ENCODE results near the gene FIS1.

- TF ChIP-seq, protein P1, sequence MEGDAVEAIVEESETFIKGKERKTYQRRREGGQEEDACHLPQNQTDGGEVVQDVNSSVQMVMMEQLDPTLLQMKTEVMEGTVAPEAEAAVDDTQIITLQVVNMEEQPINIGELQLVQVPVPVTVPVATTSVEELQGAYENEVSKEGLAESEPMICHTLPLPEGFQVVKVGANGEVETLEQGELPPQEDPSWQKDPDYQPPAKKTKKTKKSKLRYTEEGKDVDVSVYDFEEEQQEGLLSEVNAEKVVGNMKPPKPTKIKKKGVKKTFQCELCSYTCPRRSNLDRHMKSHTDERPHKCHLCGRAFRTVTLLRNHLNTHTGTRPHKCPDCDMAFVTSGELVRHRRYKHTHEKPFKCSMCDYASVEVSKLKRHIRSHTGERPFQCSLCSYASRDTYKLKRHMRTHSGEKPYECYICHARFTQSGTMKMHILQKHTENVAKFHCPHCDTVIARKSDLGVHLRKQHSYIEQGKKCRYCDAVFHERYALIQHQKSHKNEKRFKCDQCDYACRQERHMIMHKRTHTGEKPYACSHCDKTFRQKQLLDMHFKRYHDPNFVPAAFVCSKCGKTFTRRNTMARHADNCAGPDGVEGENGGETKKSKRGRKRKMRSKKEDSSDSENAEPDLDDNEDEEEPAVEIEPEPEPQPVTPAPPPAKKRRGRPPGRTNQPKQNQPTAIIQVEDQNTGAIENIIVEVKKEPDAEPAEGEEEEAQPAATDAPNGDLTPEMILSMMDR (IDR thresholded peaks at IDR 0.05; ENCODE audit: poor library complexity, severe bottlenecking), result no peak
- no peak for TF ChIP-seq EP300 (conservative IDR thresholded peaks at IDR 0.05; ENCODE audit: poor library complexity, severe bottlenecking)
- no peak for TF ChIP-seq POLR2AphosphoS5 (IDR thresholded peaks at IDR 0.05)
- no peak for TF ChIP-seq RAD21 (conservative IDR thresholded peaks at IDR 0.05)
- no peak for TF ChIP-seq TAF1 (IDR thresholded peaks at IDR 0.05; ENCODE audit: low read depth)
- TF ChIP-seq, protein P2, sequence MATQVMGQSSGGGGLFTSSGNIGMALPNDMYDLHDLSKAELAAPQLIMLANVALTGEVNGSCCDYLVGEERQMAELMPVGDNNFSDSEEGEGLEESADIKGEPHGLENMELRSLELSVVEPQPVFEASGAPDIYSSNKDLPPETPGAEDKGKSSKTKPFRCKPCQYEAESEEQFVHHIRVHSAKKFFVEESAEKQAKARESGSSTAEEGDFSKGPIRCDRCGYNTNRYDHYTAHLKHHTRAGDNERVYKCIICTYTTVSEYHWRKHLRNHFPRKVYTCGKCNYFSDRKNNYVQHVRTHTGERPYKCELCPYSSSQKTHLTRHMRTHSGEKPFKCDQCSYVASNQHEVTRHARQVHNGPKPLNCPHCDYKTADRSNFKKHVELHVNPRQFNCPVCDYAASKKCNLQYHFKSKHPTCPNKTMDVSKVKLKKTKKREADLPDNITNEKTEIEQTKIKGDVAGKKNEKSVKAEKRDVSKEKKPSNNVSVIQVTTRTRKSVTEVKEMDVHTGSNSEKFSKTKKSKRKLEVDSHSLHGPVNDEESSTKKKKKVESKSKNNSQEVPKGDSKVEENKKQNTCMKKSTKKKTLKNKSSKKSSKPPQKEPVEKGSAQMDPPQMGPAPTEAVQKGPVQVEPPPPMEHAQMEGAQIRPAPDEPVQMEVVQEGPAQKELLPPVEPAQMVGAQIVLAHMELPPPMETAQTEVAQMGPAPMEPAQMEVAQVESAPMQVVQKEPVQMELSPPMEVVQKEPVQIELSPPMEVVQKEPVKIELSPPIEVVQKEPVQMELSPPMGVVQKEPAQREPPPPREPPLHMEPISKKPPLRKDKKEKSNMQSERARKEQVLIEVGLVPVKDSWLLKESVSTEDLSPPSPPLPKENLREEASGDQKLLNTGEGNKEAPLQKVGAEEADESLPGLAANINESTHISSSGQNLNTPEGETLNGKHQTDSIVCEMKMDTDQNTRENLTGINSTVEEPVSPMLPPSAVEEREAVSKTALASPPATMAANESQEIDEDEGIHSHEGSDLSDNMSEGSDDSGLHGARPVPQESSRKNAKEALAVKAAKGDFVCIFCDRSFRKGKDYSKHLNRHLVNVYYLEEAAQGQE (IDR thresholded peaks at IDR 0.05; ENCODE audit: borderline replicate concordance), result no peak
Measured at GRCh38 chr7:101239951-101240220, 5.0 kb downstream of the FIS1 start.
